Measurements from ENCODE around the gene TMEM8B. TPM values are rescaled to one million over a fixed set of nuclear protein-coding genes. Genes with fewer than 3 reads are reported as not detected.

TMEM8B gene
- total and polyA plus RNA-seq, 2 experiments from 2014 or later, result 17.0 to 17.9 TPM

- Histone ChIP-seq H3K4me1 (ENCODE audit: low read depth) (peaks cover 15% of the 10 kb centered on the region), H3K9me3 (ENCODE audit: low read depth) (no peaks in the 10 kb centered on the region), H3K4me3 (peak overlapping the region; percentile 83), H3K27me3 (no peaks in the 10 kb centered on the region), H3K27ac (peak overlapping the region; percentile 92), H3K36me3 (no peaks in the 10 kb centered on the region)
- TF ChIP-seq CTCF (IDR thresholded peaks at IDR 0.05; ENCODE audit: low read depth, low read length), result peak; percentile 33
- peak in 1 of 2 donors; percentile 26 for DNase-seq (ENCODE audit: low read depth in 1 of 2, low spot score in 1 of 2)
Measured at GRCh38 chr9:35813434-35814105, 15.5 kb upstream of the TMEM8B start.

GRCh38 chr9:35814106-35814840 is 14.8 kb upstream of the TMEM8B start:
- Histone ChIP-seq H3K4me3 (peak overlapping the region; percentile 83), H3K36me3 (no peaks in the 10 kb centered on the region), H3K4me1 (ENCODE audit: low read depth) (peaks cover 15% of the 10 kb centered on the region), H3K27me3 (no peaks in the 10 kb centered on the region), H3K27ac (peak overlapping the region; percentile 92), H3K9me3 (ENCODE audit: low read depth) (no peaks in the 10 kb centered on the region)
- peak; percentile 66 to 84 for DNase-seq (ENCODE audit: low read depth in 1 of 2, low spot score in 1 of 2)
- TF ChIP-seq CTCF (IDR thresholded peaks at IDR 0.05; ENCODE audit: low read depth, low read length), result peak; percentile 27

- H3K36me3 ChIP-seq, result no peaks in the 10 kb centered on the region
- H3K27me3 ChIP-seq, result no peaks in the 10 kb centered on the region
- H3K27ac ChIP-seq, result peak within 1 kb of the TSS; percentile 92
- no peaks in the 10 kb centered on the region for H3K9me3 ChIP-seq (ENCODE audit: low read depth)
- H3K4me1 ChIP-seq (ENCODE audit: low read depth), result peaks cover 15% of the 10 kb centered on the region
- peak within 1 kb of the TSS; percentile 83 for H3K4me3 ChIP-seq
- peak; percentile 98 to 99 for DNase-seq (ENCODE audit: low read depth in 1 of 2, low spot score in 1 of 2)
- TF ChIP-seq CTCF (IDR thresholded peaks at IDR 0.05; ENCODE audit: low read depth, low read length), result no peak
Measured at GRCh38 chr9:35814841-35815543, 14.0 kb upstream of the TMEM8B start, which contains the start of gene HINT2. Gene HINT2, minus strand, starts transcription at chr9:35815042. Its CDS starts 63 bp downstream, at chr9:35814979.

- H3K9me3 ChIP-seq (ENCODE audit: low read depth), result no peaks in the 10 kb centered on the region
- H3K4me3 ChIP-seq, result no peak overlapping the region
- DNase-seq (ENCODE audit: low read depth in 1 of 2, low spot score in 1 of 2), result no peak
- TF ChIP-seq CTCF (IDR thresholded peaks at IDR 0.05; ENCODE audit: low read depth, low read length), result no peak
- H3K36me3 ChIP-seq, result no peaks in the 10 kb centered on the region
- no peak overlapping the region for H3K27ac ChIP-seq
- peaks cover 15% of the 10 kb centered on the region for H3K4me1 ChIP-seq (ENCODE audit: low read depth)
- H3K27me3 ChIP-seq, result no peaks in the 10 kb centered on the region
Measured at GRCh38 chr9:35816708-35817107, 12.3 kb upstream of the TMEM8B start.

GRCh38 chr9:35818341-35818740 is 10.7 kb upstream of the TMEM8B start:
- H3K4me3 ChIP-seq, result no peak overlapping the region
- H3K27me3 ChIP-seq, result no peaks in the 10 kb centered on the region
- no peaks in the 10 kb centered on the region for H3K9me3 ChIP-seq (ENCODE audit: low read depth)
- DNase-seq (ENCODE audit: low read depth in 1 of 2, low spot score in 1 of 2), result no peak
- peaks cover 9% of the 10 kb centered on the region for H3K4me1 ChIP-seq (ENCODE audit: low read depth)
- no peaks in the 10 kb centered on the region for H3K36me3 ChIP-seq
- no peak overlapping the region for H3K27ac ChIP-seq
- no peak for TF ChIP-seq CTCF (IDR thresholded peaks at IDR 0.05; ENCODE audit: low read depth, low read length)
